Measurements from ENCODE around the gene PCK1. TPM values are rescaled to one million over a fixed set of nuclear protein-coding genes. Genes with fewer than 3 reads are reported as not detected.

The PCK1 gene
- total RNA-seq, 1 experiment from 2014 or later, result not detected

DNA sequence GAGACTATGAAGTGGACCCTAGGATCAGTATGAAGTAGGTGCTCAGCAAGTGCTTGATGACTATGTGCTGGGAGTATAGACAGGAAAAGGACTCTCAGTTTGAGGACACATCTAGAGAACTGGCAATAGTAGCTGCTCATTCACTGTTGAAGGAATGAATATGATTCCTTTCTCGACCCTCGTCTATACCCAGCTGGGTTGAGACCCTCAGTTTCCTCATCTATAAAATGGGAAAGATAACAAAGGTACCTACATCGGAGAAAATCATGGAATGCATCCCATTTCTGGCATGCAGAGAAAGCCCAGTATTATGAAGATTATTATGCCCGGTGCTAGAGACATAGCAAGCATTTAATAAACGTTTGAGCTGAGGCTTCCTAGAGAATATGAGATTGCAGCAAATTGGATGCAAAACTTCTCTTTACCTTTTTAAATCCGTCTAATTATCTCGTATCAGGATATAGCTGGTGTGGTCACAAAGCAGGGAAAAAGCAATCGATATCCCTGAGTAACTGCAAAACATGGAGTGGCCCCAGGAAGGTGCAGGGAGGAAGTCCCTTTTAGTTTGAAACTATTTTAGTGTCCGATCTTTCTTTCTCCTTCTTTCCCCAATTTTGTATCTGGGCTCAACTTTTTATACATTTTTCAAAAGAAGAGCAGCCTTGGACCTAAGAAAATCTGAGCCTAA lies 2.8 kb upstream of the PCK1 start:
- H3K4ac ChIP-seq (ENCODE audit: low read depth, low read length), result no peak overlapping the region
- no peaks in the 10 kb centered on the region for H3K9me3 ChIP-seq (ENCODE audit: control insufficient read depth, low read depth, low read length)
- Mint-ChIP-seq H3K9me3 (no peaks in the 10 kb centered on the region), H3K27me3 (ENCODE audit: low read depth) (peaks cover 16% of the 10 kb centered on the region), H3K4me1 (peaks cover 7 to 8% of the 10 kb centered on the region in 2 experiments), H3K36me3 (ENCODE audit: insufficient read depth in 1 of 3, low read depth in 3 of 3) (no peaks in the 10 kb centered on the region; a peak in 1 of 7 replicates), H3K27ac (no peak overlapping the region), H3K4me3 (no peak overlapping the region)
- no peak overlapping the region for H2BK120ac ChIP-seq (ENCODE audit: low read depth, low read length, poor library complexity, severe bottlenecking)
- H2BK20ac ChIP-seq (ENCODE audit: low read depth, low read length, poor library complexity, severe bottlenecking), result no peak overlapping the region
- H3T11ph ChIP-seq (ENCODE audit: low read length), result no peak overlapping the region
- no peaks in the 10 kb centered on the region for H4K20me1 ChIP-seq (ENCODE audit: control insufficient read depth, insufficient read depth, insufficient read length)
- H3K23me2 ChIP-seq (ENCODE audit: insufficient read length, low read depth, low read length, poor library complexity, severe bottlenecking), result no peaks in the 10 kb centered on the region
- no peak overlapping the region for H4K5ac ChIP-seq (ENCODE audit: insufficient read length, low read depth, low read length)
- no peak overlapping the region for H3K56ac ChIP-seq (ENCODE audit: insufficient read length, low read depth, low read length)
- DNase-seq, result no peak
- no peaks in the 10 kb centered on the region for H3K79me1 ChIP-seq (ENCODE audit: insufficient read depth, low read depth, low read length, poor library complexity, severe bottlenecking)
- H4K8ac ChIP-seq (replicated peaks; ENCODE audit: insufficient read length, low read depth, low read length), result no peak overlapping the region
- no peaks in the 10 kb centered on the region for H3K27me3 ChIP-seq (ENCODE audit: insufficient read depth, low read length)
- H3K18ac ChIP-seq (ENCODE audit: insufficient read length, low read depth, low read length), result no peak overlapping the region
- no peaks in the 10 kb centered on the region for H3K79me2 ChIP-seq (ENCODE audit: insufficient read depth, low read length)
- no peak overlapping the region for H4K91ac ChIP-seq (ENCODE audit: insufficient read length, low read depth, low read length)
- no peak overlapping the region for H2BK15ac ChIP-seq (ENCODE audit: low read depth, low read length)
- H3K23ac ChIP-seq (ENCODE audit: insufficient read length, low read depth, low read length), result no peak overlapping the region
- no CpG with 5 or more reads among the region's 9 CpGs for WGBS (ENCODE audit: extremely low coverage, insufficient read length, low lambda C conversion rate)
- TF ChIP-seq, protein P1, sequence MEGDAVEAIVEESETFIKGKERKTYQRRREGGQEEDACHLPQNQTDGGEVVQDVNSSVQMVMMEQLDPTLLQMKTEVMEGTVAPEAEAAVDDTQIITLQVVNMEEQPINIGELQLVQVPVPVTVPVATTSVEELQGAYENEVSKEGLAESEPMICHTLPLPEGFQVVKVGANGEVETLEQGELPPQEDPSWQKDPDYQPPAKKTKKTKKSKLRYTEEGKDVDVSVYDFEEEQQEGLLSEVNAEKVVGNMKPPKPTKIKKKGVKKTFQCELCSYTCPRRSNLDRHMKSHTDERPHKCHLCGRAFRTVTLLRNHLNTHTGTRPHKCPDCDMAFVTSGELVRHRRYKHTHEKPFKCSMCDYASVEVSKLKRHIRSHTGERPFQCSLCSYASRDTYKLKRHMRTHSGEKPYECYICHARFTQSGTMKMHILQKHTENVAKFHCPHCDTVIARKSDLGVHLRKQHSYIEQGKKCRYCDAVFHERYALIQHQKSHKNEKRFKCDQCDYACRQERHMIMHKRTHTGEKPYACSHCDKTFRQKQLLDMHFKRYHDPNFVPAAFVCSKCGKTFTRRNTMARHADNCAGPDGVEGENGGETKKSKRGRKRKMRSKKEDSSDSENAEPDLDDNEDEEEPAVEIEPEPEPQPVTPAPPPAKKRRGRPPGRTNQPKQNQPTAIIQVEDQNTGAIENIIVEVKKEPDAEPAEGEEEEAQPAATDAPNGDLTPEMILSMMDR (conservative IDR thresholded peaks at IDR 0.05), result no peak
- H2BK5ac ChIP-seq (ENCODE audit: insufficient read length, low read length), result no peak overlapping the region
- H3K14ac ChIP-seq (ENCODE audit: insufficient read depth, low read length), result no peak overlapping the region
- H3K27ac ChIP-seq (ENCODE audit: insufficient read length, low read depth, low read length), result no peak overlapping the region
- no peak overlapping the region for H2AFZ ChIP-seq (ENCODE audit: low read length)
- H2BK12ac ChIP-seq (ENCODE audit: insufficient read length, low read depth, low read length), result no peak overlapping the region
- no peak overlapping the region for H3K4me2 ChIP-seq (ENCODE audit: insufficient read depth, insufficient read length, low read length)
- H3K9ac ChIP-seq (ENCODE audit: extremely low read depth, insufficient read length, low read length), result no peak overlapping the region
- no peaks in the 10 kb centered on the region for H3K4me1 ChIP-seq (ENCODE audit: insufficient read depth, low read length)
- H2AK5ac ChIP-seq (ENCODE audit: insufficient read length, low read length), result no peak overlapping the region

All from H9 (cell line).